A549 (cell line): ENCODE data around the gene EP400. TPM values are rescaled to one million over a fixed set of nuclear protein-coding genes. Genes with fewer than 3 reads are reported as not detected.

Source experiments
- ATAC-seq, 2 experiments: fragments of 200-7000 bp in 1 of 2; fragments of >200 bp in 1 of 2; cut with Nextera tagmentation in 1 of 2; cut with Tn5 transposase in 1 of 2; 3 replicates each; pipeline versions ENCODE4 v1.8.0 to v1.9.1; 2018 to 2020; ENCODE audit warnings: mild to moderate bottlenecking in 1 of 2, moderate library complexity in 1 of 2
- CTCF ChIA-PET: fragments of 300-600 bp; sonication (Branson Sonifier 250); formaldehyde crosslinking; extraction: SDS; loops from one replicate; lab custom pipeline; 2021; ENCODE audit warnings: antibody characterized with exemption, inconsistent platforms; lab: Yijun Ruan, JAX
- POLR2A ChIA-PET: fragments of 350-600 bp; formaldehyde crosslinking; extraction: SDS; loops from one replicate; lab custom pipeline; 2021; ENCODE audit warnings: antibody characterized with exemption, inconsistent platforms; lab: Yijun Ruan, JAX
- DNase-seq, 2 experiments: peaks; one replicate each; pipeline versions ENCODE4 v3.0.0 to v3.0.0-alpha.2; 2011 to 2016; ENCODE audit warnings: low read depth in 1 of 2, low spot score in 1 of 2
- FAIRE-seq: peaks from 2 replicates; lab custom pipeline; 2011; peaks lifted over from hg19 to GRCh38; lab: Jason Lieb, UNC
- H3K27ac ChIP-seq, 2 experiments: fragments of >200 bp; sonication (Bioruptor Twin); formaldehyde crosslinking; 3 replicates each; pipeline ENCODE4 v1.5.1; 2016 to 2017
- H3K4me1 ChIP-seq: fragments of >200 bp; sonication (Bioruptor Twin); formaldehyde crosslinking; 3 replicates; pipeline ENCODE4 v1.6.1; 2016
- H3K4me2 ChIP-seq: fragments of >200 bp; sonication (Bioruptor Twin); formaldehyde crosslinking; 3 replicates; pipeline ENCODE4 v1.6.1; 2016
- H3K4me3 ChIP-seq: fragments of >200 bp; sonication (Bioruptor Twin); formaldehyde crosslinking; 3 replicates; pipeline ENCODE4 v1.5.1; 2016
- H3K9me3 ChIP-seq: fragments of >200 bp; sonication (Bioruptor Twin); formaldehyde crosslinking; 3 replicates; pipeline ENCODE4 v1.6.1; 2016
- CBX2 ChIP-seq: fragments of 200-600 bp; sonication (generic); IDR thresholded peaks from 2 replicates; pipeline ENCODE4 v1.6.1; 2016; ENCODE audit warnings: low read depth, mild to moderate bottlenecking, borderline replicate concordance
- CBX8 ChIP-seq: fragments of 200-600 bp; sonication (generic); IDR thresholded peaks from 2 replicates; pipeline ENCODE4 v1.6.1; 2016
- CEBPB ChIP-seq, 2 experiments: fragments of >200 bp in 1 of 2; sonication (Bioruptor Twin) in 1 of 2; formaldehyde crosslinking in 1 of 2; IDR thresholded peaks; 2 replicates each; pipeline ENCODE4 v1.6.1; 2012 to 2016
- EHF ChIP-seq: fragments of 250-450 bp; sonication (Bioruptor Pico); IDR thresholded peaks from 2 replicates; pipeline ENCODE4 v1.5.0; 2020; ENCODE audit warnings: mild to moderate bottlenecking
- EHMT2 ChIP-seq: fragments of 200-600 bp; sonication (generic); IDR thresholded peaks from 2 replicates; pipeline ENCODE4 v1.6.1; 2016; ENCODE audit warnings: antibody characterized with exemption, low read depth, mild to moderate bottlenecking, moderate library complexity
- FOSL2 ChIP-seq, 2 experiments: fragments of 450-650 bp in 1 of 2; fragments of >200 bp in 1 of 2; sonication (Bioruptor Twin) in 1 of 2; formaldehyde crosslinking; IDR thresholded peaks; 2 replicates each; pipeline versions ENCODE4 v1.5.0 to v1.6.1; 2016 to 2020; ENCODE audit warnings: mild to moderate bottlenecking in 1 of 2, moderate library complexity in 1 of 2
- GATA3 ChIP-seq: IDR thresholded peaks from 2 replicates; pipeline ENCODE4 v1.6.1; 2012; ENCODE audit warnings: borderline replicate concordance
- MAZ ChIP-seq: fragments of 150-350 bp; IDR thresholded peaks from 2 replicates; pipeline ENCODE4 v1.6.1; 2014; ENCODE audit warnings: antibody characterized with exemption, low read depth, low read length, borderline replicate concordance
- NPAS2 ChIP-seq: fragments of 250-450 bp; sonication (Bioruptor Pico); IDR thresholded peaks from 2 replicates; pipeline ENCODE4 v1.8.0; 2022; ENCODE audit warnings: mild to moderate bottlenecking, moderate library complexity, borderline replicate concordance
- POLR2A ChIP-seq: IDR thresholded peaks from 2 replicates; pipeline ENCODE4 v1.6.1; 2012; ENCODE audit warnings: mild to moderate bottlenecking, low read length
- POLR2AphosphoS2 ChIP-seq: conservative IDR thresholded peaks from 2 replicates; pipeline ENCODE4 v1.6.1; 2012; ENCODE audit warnings: low read length, improper control_type of control experiment, inconsistent platforms
- RAD21 ChIP-seq, 2 experiments: fragments of >200 bp in 1 of 2; sonication (Bioruptor Twin) in 1 of 2; formaldehyde crosslinking in 1 of 2; IDR thresholded peaks in 1 of 2; conservative IDR thresholded peaks in 1 of 2; 2 replicates in 1 of 2; 3 replicates in 1 of 2; pipeline ENCODE4 v1.6.1; 2012 to 2018; ENCODE audit warnings: inconsistent platforms in 1 of 2
- RARB ChIP-seq: fragments of 250-450 bp; sonication (Bioruptor Pico); IDR thresholded peaks from 2 replicates; pipeline ENCODE4 v1.8.0; 2021; ENCODE audit warnings: mild to moderate bottlenecking, moderate library complexity
- RCOR1 ChIP-seq: fragments of 150-350 bp; IDR thresholded peaks from 2 replicates; pipeline ENCODE4 v1.6.1; 2014; ENCODE audit warnings: antibody characterized with exemption, low read length, low read depth
- RFX5 ChIP-seq: fragments of 450-650 bp; IDR thresholded peaks from 2 replicates; pipeline ENCODE4 v1.7.1; 2014; ENCODE audit warnings: antibody characterized with exemption, mild to moderate bottlenecking, moderate library complexity
- SMC3 ChIP-seq: fragments of >200 bp; sonication (Bioruptor Twin); formaldehyde crosslinking; IDR thresholded peaks from 3 replicates; pipeline ENCODE4 v1.6.1; 2018; ENCODE audit warnings: inconsistent platforms
- TFCP2L1 ChIP-seq: fragments of 250-450 bp; sonication (Bioruptor Pico); IDR thresholded peaks from 2 replicates; pipeline ENCODE4 v1.5.0; 2021; ENCODE audit warnings: mild to moderate bottlenecking
- TP53 ChIP-seq: fragments of 250-450 bp; sonication (Bioruptor Pico); IDR thresholded peaks from 2 replicates; pipeline ENCODE4 v1.5.0; 2021; ENCODE audit warnings: mild to moderate bottlenecking, moderate library complexity
- ZC3H11A ChIP-seq: fragments of 450-650 bp; IDR thresholded peaks from 2 replicates; pipeline ENCODE4 v1.6.1; 2014; ENCODE audit warnings: antibody characterized with exemption, mild to moderate bottlenecking
- ZNF302 ChIP-seq: fragments of 250-450 bp; sonication (Bioruptor Pico); IDR thresholded peaks from 2 replicates; pipeline ENCODE4 v1.9.0; 2021; ENCODE audit warnings: inconsistent platforms, mild to moderate bottlenecking, moderate library complexity
- ZSCAN20 ChIP-seq: fragments of 250-450 bp; sonication (Bioruptor Pico); IDR thresholded peaks from 2 replicates; pipeline ENCODE4 v1.8.0; 2022; ENCODE audit warnings: mild to moderate bottlenecking, moderate library complexity
- WGBS: methylation state at CpG from one replicate; pipeline ENCODE4 v1.1.6; 2017; ENCODE audit errors: missing lambda C conversion rate; 5-methylcytosine and 5-hydroxymethylcytosine counted together
- polyA plus RNA-seq, 4 experiments: library from polyadenylated mRNA; depleted of rRNA in 3 of 4; stranded (reverse); fragments of >200 nt; fragmentation: RNase III in 1 of 4; extraction: RNeasy Plus Mini Kit Qiagen cat#74134 plus additional on column Dnase treatment in 1 of 4; gene quantifications; 2 replicates in 3 of 4; 3 replicates in 1 of 4; pipeline ENCODE4 v1.2.3, GENCODE V29; 2011 to 2017
- TF ChIP-seq, protein P1 (sequence below): IDR thresholded peaks from 2 replicates; pipeline ENCODE4 v1.6.1; 2012
- TF ChIP-seq, protein P2 (sequence below): fragments of 250-450 bp; sonication (Bioruptor Pico); IDR thresholded peaks from 2 replicates; pipeline ENCODE4 v1.5.0; 2021; ENCODE audit warnings: mild to moderate bottlenecking, moderate library complexity, borderline replicate concordance
- TF ChIP-seq, protein P3 (sequence below): IDR thresholded peaks from 2 replicates; pipeline ENCODE4 v1.6.1; 2012; ENCODE audit warnings: low read depth, borderline replicate concordance
- TF ChIP-seq, protein P4 (sequence below): IDR thresholded peaks from 2 replicates; pipeline ENCODE4 v1.6.1; 2012
- TF ChIP-seq, protein P5 (sequence below): fragments of 450-650 bp; IDR thresholded peaks from 2 replicates; pipeline ENCODE4 v1.6.1; 2014; ENCODE audit warnings: antibody characterized with exemption

Gene EP400
- polyA plus RNA-seq, 2 of the 4 experiments (the other 2 are of a cell fraction): 9.7 to 15.2 TPM

DNA sequence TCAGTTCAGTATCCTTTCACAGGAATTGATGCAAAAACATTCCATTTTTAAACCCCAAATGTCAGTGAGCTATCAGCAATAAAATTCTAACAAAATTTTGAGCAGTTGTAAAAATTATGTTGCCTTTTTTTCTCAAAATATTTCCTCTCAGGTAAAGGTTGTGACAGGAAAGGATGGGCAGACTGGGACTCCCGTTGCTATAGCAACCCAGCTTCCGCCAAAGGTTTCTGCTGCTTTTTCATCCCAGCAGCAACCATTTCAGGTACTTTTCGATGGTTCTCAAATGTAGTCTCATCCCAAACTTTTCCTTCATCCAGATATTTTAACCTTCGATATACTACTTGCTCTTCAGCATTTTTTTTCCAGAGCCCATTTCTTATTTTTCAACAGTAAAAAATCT is 13.6 kb downstream of the EP400 start:
- ATAC-seq (no peak), FAIRE-seq (no peak)
- 75% methylated on average over 4 of the region's 4 CpGs for WGBS
- no peak for TF ChIP-seq SMC3
- TF ChIP-seq RAD21 (conservative IDR thresholded peaks at IDR 0.05 in 1 of 2, IDR thresholded peaks at IDR 0.05 in 1 of 2): no peak
- no peak for TF ChIP-seq POLR2AphosphoS2
- TF ChIP-seq, protein P1, sequence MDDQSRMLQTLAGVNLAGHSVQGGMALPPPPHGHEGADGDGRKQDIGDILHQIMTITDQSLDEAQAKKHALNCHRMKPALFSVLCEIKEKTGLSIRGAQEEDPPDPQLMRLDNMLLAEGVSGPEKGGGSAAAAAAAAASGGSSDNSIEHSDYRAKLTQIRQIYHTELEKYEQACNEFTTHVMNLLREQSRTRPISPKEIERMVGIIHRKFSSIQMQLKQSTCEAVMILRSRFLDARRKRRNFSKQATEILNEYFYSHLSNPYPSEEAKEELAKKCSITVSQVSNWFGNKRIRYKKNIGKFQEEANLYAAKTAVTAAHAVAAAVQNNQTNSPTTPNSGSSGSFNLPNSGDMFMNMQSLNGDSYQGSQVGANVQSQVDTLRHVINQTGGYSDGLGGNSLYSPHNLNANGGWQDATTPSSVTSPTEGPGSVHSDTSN: no peak
- TF ChIP-seq CEBPB (IDR thresholded peaks at IDR 0.05): no peak
- TF ChIP-seq RFX5: no peak
- no peak for TF ChIP-seq CBX2
- TF ChIP-seq, protein P2, sequence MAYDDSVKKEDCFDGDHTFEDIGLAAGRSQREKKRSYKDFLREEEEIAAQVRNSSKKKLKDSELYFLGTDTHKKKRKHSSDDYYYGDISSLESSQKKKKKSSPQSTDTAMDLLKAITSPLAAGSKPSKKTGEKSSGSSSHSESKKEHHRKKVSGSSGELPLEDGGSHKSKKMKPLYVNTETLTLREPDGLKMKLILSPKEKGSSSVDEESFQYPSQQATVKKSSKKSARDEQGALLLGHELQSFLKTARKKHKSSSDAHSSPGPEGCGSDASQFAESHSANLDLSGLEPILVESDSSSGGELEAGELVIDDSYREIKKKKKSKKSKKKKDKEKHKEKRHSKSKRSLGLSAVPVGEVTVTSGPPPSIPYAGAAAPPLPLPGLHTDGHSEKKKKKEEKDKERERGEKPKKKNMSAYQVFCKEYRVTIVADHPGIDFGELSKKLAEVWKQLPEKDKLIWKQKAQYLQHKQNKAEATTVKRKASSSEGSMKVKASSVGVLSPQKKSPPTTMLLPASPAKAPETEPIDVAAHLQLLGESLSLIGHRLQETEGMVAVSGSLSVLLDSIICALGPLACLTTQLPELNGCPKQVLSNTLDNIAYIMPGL (CRISPR knock-in tag): no peak
- no peak for TF ChIP-seq RARB (CRISPR knock-in tag)
- no peak for TF ChIP-seq ZC3H11A
- TF ChIP-seq GATA3: no peak
- no peak for TF ChIP-seq EHF (CRISPR knock-in tag)
- TF ChIP-seq, all 56 proteins: peak for 0
- ChIA-PET POLR2A (no interaction called here), CTCF (interaction anchor here (0.9 to 2.2 kb wide), 3 partner anchors 11 to 112 kb away, joined by 3 to 7 read pairs (median 3); no protein-coding TSS in a partner anchor)
- Histone ChIP-seq H3K4me2 (no peak overlapping the region), H3K27ac (no peak overlapping the region), H3K4me3 (no peak overlapping the region), H3K9me3 (no peaks in the 10 kb centered on the region), H3K4me1 (peaks cover 14% of the 10 kb centered on the region; the same call in 2 of the 3 replicates)
- no peak for DNase-seq

DNA sequence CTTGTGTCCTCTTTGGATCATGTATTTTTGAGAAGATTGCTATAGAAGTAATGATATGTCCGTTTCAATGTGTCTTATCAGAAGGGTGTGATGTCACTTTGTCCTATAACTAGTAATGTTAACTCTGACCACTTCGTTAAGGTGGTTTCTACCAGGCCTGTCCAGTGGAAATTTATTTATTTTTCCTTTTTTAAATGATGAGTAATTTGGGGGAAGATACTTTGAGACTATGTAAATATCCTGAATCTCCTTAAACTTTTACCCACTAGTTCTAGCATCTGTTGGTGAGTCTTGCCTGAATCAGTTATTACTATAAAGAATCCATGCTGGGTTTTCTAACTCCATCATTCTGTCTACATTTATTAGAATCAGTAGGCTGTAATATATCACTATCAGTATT is 15.3 kb downstream of the EP400 start:
- ChIA-PET POLR2A (no interaction called here), CTCF (no interaction called here)
- H3K4me3 ChIP-seq: no peak overlapping the region
- peak overlapping the region; percentile 18; the same call in 1 of the 3 replicates for H3K4me2 ChIP-seq
- H3K4me1 ChIP-seq: peaks cover 14% of the 10 kb centered on the region; the same call in 2 of the 3 replicates
- no peak for DNase-seq
- no peak for FAIRE-seq
- ATAC-seq: peak in 1 of 2 experiments; percentile 32; a peak in 1 of 6 replicates
- H3K9me3 ChIP-seq: no peaks in the 10 kb centered on the region
- no peak for TF ChIP-seq CBX8
- TF ChIP-seq RAD21 (conservative IDR thresholded peaks at IDR 0.05 in 1 of 2, IDR thresholded peaks at IDR 0.05 in 1 of 2): no peak
- no peak for TF ChIP-seq TFCP2L1 (CRISPR knock-in tag)
- no peak for TF ChIP-seq POLR2A
- TF ChIP-seq RFX5: no peak
- TF ChIP-seq TP53 (CRISPR knock-in tag): no peak
- TF ChIP-seq, protein P3, sequence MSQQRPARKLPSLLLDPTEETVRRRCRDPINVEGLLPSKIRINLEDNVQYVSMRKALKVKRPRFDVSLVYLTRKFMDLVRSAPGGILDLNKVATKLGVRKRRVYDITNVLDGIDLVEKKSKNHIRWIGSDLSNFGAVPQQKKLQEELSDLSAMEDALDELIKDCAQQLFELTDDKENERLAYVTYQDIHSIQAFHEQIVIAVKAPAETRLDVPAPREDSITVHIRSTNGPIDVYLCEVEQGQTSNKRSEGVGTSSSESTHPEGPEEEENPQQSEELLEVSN: no peak
- no peak for TF ChIP-seq SMC3
- no peak for TF ChIP-seq RCOR1
- TF ChIP-seq, protein P4, sequence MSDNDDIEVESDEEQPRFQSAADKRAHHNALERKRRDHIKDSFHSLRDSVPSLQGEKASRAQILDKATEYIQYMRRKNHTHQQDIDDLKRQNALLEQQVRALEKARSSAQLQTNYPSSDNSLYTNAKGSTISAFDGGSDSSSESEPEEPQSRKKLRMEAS: no peak
- TF ChIP-seq ZSCAN20: no peak
- TF ChIP-seq ZC3H11A: no peak
- no peak for TF ChIP-seq ZNF302 (CRISPR knock-in tag)
- TF ChIP-seq EHMT2: no peak
- TF ChIP-seq MAZ: no peak
- TF ChIP-seq FOSL2 (IDR thresholded peaks at IDR 0.05): no peak
- no peak for TF ChIP-seq FOSL2 (CRISPR knock-in tag; IDR thresholded peaks at IDR 0.05)
- TF ChIP-seq, protein P5, sequence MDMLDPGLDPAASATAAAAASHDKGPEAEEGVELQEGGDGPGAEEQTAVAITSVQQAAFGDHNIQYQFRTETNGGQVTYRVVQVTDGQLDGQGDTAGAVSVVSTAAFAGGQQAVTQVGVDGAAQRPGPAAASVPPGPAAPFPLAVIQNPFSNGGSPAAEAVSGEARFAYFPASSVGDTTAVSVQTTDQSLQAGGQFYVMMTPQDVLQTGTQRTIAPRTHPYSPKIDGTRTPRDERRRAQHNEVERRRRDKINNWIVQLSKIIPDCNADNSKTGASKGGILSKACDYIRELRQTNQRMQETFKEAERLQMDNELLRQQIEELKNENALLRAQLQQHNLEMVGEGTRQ: no peak
- no peak for TF ChIP-seq NPAS2 (CRISPR knock-in tag)
- no peak for TF ChIP-seq CEBPB (IDR thresholded peaks at IDR 0.05)
- 48% methylated on average over 2 of the region's 2 CpGs for WGBS
- H3K27ac ChIP-seq: no peak overlapping the region
